Fibroblast of lung (primary cell): ENCODE data around the gene PLP1. TPM values are rescaled to one million over a fixed set of nuclear protein-coding genes. Genes with fewer than 3 reads are reported as not detected.

Source experiments
- DNase-seq, 2 donors: peaks; one replicate each; pipeline versions ENCODE4 v3.0.0 to v3.0.0-alpha.2; 2010; ENCODE audit warnings: low read depth in 2 of 2
- H2AFZ ChIP-seq: 2 replicates; pipeline ENCODE4 v1.5.1; 2012; ENCODE audit warnings: low read length, control low read depth, inconsistent platforms
- H3K27ac ChIP-seq: 2 replicates; pipeline ENCODE4 v1.5.1; 2011; ENCODE audit warnings: low read length, control low read depth; ENCODE audit not compliant: insufficient read depth
- H3K27me3 ChIP-seq: 2 replicates; pipeline ENCODE4 v1.5.1; 2011; ENCODE audit warnings: mild to moderate bottlenecking, low read length; ENCODE audit not compliant: control insufficient read depth, insufficient read depth
- H3K36me3 ChIP-seq: 2 replicates; pipeline ENCODE4 v1.5.1; 2011; ENCODE audit warnings: low read length; ENCODE audit not compliant: control insufficient read depth, insufficient read depth
- H3K4me1 ChIP-seq: 2 replicates; pipeline ENCODE4 v1.5.1; 2011; ENCODE audit warnings: low read length; ENCODE audit not compliant: control insufficient read depth, insufficient read depth; ENCODE audit errors: extremely low read depth
- H3K4me2 ChIP-seq: 2 replicates; pipeline ENCODE4 v1.5.1; 2011; ENCODE audit warnings: low read length, control low read depth; ENCODE audit not compliant: insufficient read depth; ENCODE audit errors: extremely low read depth
- H3K4me3 ChIP-seq, 4 experiments: fragments of 200-600 bp in 1 of 4; sonication (generic) in 1 of 4; replicated peaks in 1 of 4; 2 replicates each; pipeline ENCODE4 v1.5.1; 2011 to 2016; ENCODE audit warnings: low read length in 4 of 4, low read depth in 3 of 4, mild to moderate bottlenecking in 3 of 4, control low read depth in 2 of 4, inconsistent platforms in 1 of 4, mixed read lengths in 1 of 4; ENCODE audit not compliant: insufficient read depth in 1 of 4; ENCODE audit errors: control extremely low read depth in 1 of 4
- H3K79me2 ChIP-seq: 2 replicates; pipeline ENCODE4 v1.5.1; 2012; ENCODE audit warnings: mild to moderate bottlenecking, low read length, inconsistent platforms; ENCODE audit not compliant: control insufficient read depth, insufficient read depth
- H3K9ac ChIP-seq: 2 replicates; pipeline ENCODE4 v1.5.1; 2011; ENCODE audit warnings: mild to moderate bottlenecking, low read length, control low read depth; ENCODE audit not compliant: insufficient read depth
- H3K9me3 ChIP-seq: 2 replicates; pipeline ENCODE4 v1.5.1; 2012; ENCODE audit warnings: low read depth, low read length; ENCODE audit not compliant: control insufficient read depth, insufficient read depth
- H4K20me1 ChIP-seq: 2 replicates; pipeline ENCODE4 v1.5.1; 2011; ENCODE audit warnings: low read length; ENCODE audit not compliant: control insufficient read depth, insufficient read depth; ENCODE audit errors: extremely low read depth
- CTCF ChIP-seq, 2 donors: IDR thresholded peaks in 1 of 2; conservative IDR thresholded peaks in 1 of 2; 1 replicate in 1 of 2; 2 replicates in 1 of 2; pipeline ENCODE4 v1.5.1; 2011 to 2012; ENCODE audit warnings: low read length in 2 of 2, control low read depth in 1 of 2, inconsistent platforms in 1 of 2, low read depth in 1 of 2, mild to moderate bottlenecking in 1 of 2
- EZH2 ChIP-seq: IDR thresholded peaks from 2 replicates; pipeline ENCODE4 v1.5.1; 2012; ENCODE audit warnings: low read length, control low read depth, mild to moderate bottlenecking; ENCODE audit errors: missing control alignments
- polyA plus RNA-seq, 2 donors: library from polyadenylated mRNA; depleted of rRNA in 1 of 2; stranded (reverse) in 1 of 2; unstranded in 1 of 2; fragments of >200 nt; gene quantifications; 2 replicates each; pipeline ENCODE4 v1.2.1, GENCODE V29; 2011 to 2012; ENCODE audit warnings: missing spikeins in 1 of 2
- total RNA-seq: library from RNA; depleted of rRNA; stranded (reverse); fragments of >200 nt; gene quantifications from 2 replicates; pipeline ENCODE4 v1.2.1, GENCODE V29; 2014

The PLP1 gene
- total and polyA plus RNA-seq, 2 donors (not counting 1 experiment from before 2014, with no cell fraction given) = 0.17 TPM

- H2AFZ ChIP-seq = no peak overlapping the region
These were observed 42.4 kb upstream of the PLP1 start for GRCh38 chrX:103734125-103734760.

GRCh38 chrX:103737696-103738095 lies 38.9 kb upstream of the PLP1 start:
- H3K4me1 ChIP-seq = no peaks in the 10 kb centered on the region
- no peak for DNase-seq
- no peaks in the 10 kb centered on the region for H4K20me1 ChIP-seq
- H3K36me3 ChIP-seq = no peaks in the 10 kb centered on the region
- no peaks in the 10 kb centered on the region for H3K27me3 ChIP-seq
- no peaks in the 10 kb centered on the region for H3K79me2 ChIP-seq
- H2AFZ ChIP-seq = no peak overlapping the region
- H3K27ac ChIP-seq = no peak overlapping the region
- H3K4me3 ChIP-seq = no peak overlapping the region
- H3K9ac ChIP-seq = no peak overlapping the region
- H3K9me3 ChIP-seq = no peaks in the 10 kb centered on the region
- TF ChIP-seq CTCF (conservative IDR thresholded peaks at IDR 0.05 in 1 of 2, IDR thresholded peaks at IDR 0.05 in 1 of 2; ENCODE audit: low read depth in 1 of 2, low read length in 2 of 2) (no peak), EZH2 (no peak)
- H3K4me2 ChIP-seq = no peak overlapping the region

More at GRCh38 chrX:103734125-103734760, 42.4 kb upstream of the PLP1 start:
- Histone ChIP-seq H3K4me1 (peaks cover 8% of the 10 kb centered on the region), H3K27me3 (no peaks in the 10 kb centered on the region), H3K36me3 (no peaks in the 10 kb centered on the region), H3K4me2 (no peak overlapping the region), H3K4me3 (no peak overlapping the region), H4K20me1 (no peaks in the 10 kb centered on the region), H3K9me3 (no peaks in the 10 kb centered on the region), H3K9ac (no peak overlapping the region), H3K79me2 (no peaks in the 10 kb centered on the region), H3K27ac (no peak overlapping the region)
- DNase-seq = peak; percentile 8 to 45
- TF ChIP-seq EZH2 = no peak
- TF ChIP-seq CTCF (conservative IDR thresholded peaks at IDR 0.05 in 1 of 2, IDR thresholded peaks at IDR 0.05 in 1 of 2; ENCODE audit: low read depth in 1 of 2, low read length in 2 of 2) = no peak

GRCh38 chrX:103739421-103739820 lies 37.2 kb upstream of the PLP1 start:
- H3K4me2 ChIP-seq = no peak overlapping the region
- H2AFZ ChIP-seq = no peak overlapping the region
- no peaks in the 10 kb centered on the region for H3K36me3 ChIP-seq
- H3K27me3 ChIP-seq = no peaks in the 10 kb centered on the region
- TF ChIP-seq CTCF (conservative IDR thresholded peaks at IDR 0.05 in 1 of 2, IDR thresholded peaks at IDR 0.05 in 1 of 2; ENCODE audit: low read depth in 1 of 2, low read length in 2 of 2) = no peak
- no peak for TF ChIP-seq EZH2
- no peaks in the 10 kb centered on the region for H3K9me3 ChIP-seq
- H3K79me2 ChIP-seq = no peaks in the 10 kb centered on the region
- H3K27ac ChIP-seq = no peak overlapping the region
- no peaks in the 10 kb centered on the region for H4K20me1 ChIP-seq
- no peaks in the 10 kb centered on the region for H3K4me1 ChIP-seq
- no peak for DNase-seq
- no peak overlapping the region for H3K9ac ChIP-seq
- H3K4me3 ChIP-seq = no peak overlapping the region
